Liver (tissue), 3 donors: Measurements from ENCODE around the gene SKI.

Experiments
- CTCF ChIP-seq: fragments of 150-350 bp; IDR thresholded peaks from 2 replicates; pipeline ENCODE4 v1.5.1; 2017; ENCODE audit warnings: improper control_type of control experiment, low read depth, low read length; ENCODE audit not compliant: missing input control
- GABPA ChIP-seq, 2 donors: IDR thresholded peaks in 1 of 2; conservative IDR thresholded peaks in 1 of 2; 2 replicates each; pipeline ENCODE4 v1.6.1; 2016; ENCODE audit warnings: antibody characterized with exemption in 2 of 2, mild to moderate bottlenecking in 1 of 2, moderate library complexity in 1 of 2
- REST ChIP-seq: IDR thresholded peaks from 2 replicates; pipeline ENCODE4 v1.6.1; 2016; ENCODE audit warnings: antibody characterized with exemption, mild to moderate bottlenecking
- TAF1 ChIP-seq: conservative IDR thresholded peaks from 2 replicates; pipeline ENCODE4 v1.6.1; 2016; ENCODE audit warnings: antibody characterized with exemption, mild to moderate bottlenecking
- YY1 ChIP-seq: IDR thresholded peaks from 2 replicates; pipeline ENCODE4 v1.6.1; 2016; ENCODE audit warnings: antibody characterized with exemption, mild to moderate bottlenecking
- donor health status: healthy.
- donor health status: healthy.

GRCh38 chr1:2292725-2293450 lies 64.8 kb downstream of the SKI start:
- TF ChIP-seq CTCF (no peak), REST (no peak), YY1 (no peak), GABPA (IDR thresholded peaks at IDR 0.05 in 1 of 2, conservative IDR thresholded peaks at IDR 0.05 in 1 of 2) (no peak), TAF1 (no peak)
